GM12801 (cell line): Measurements from ENCODE around the gene ACTA1.

ENCODE experiments used
- CTCF ChIP-seq: IDR thresholded peaks from one replicate; pipeline ENCODE4 v1.5.1; 2011; ENCODE audit warnings: control low read depth; ENCODE audit not compliant: insufficient read length; ENCODE audit errors: extremely low read depth

ACTA1 gene

GRCh38 chr1:229412056-229412455, 21.8 kb downstream of the ACTA1 start:
- TF ChIP-seq CTCF = no peak

- TF ChIP-seq CTCF = no peak
Observed at GRCh38 chr1:229411434-229412055, 22.3 kb downstream of the ACTA1 start.

- no peak for TF ChIP-seq CTCF
Observed at GRCh38 chr1:229410692-229411433, 23.0 kb downstream of the ACTA1 start.

- TF ChIP-seq CTCF = no peak
Observed at GRCh38 chr1:229410370-229410691, 23.6 kb downstream of the ACTA1 start.

GRCh38 chr1:229409616-229410369, 24.1 kb downstream of the ACTA1 start:
- no peak for TF ChIP-seq CTCF

GRCh38 chr1:229408458-229409037, 25.3 kb downstream of the ACTA1 start:
- no peak for TF ChIP-seq CTCF
